Stimulated activated CD4-positive, alpha-beta T cell treated with anti-CD3 and anti-CD28 coated beads, Interleukin-4, amount 100 ng/mL, for 4 hours (primary cell): ENCODE data around the gene TJP1.

Source experiments
- DNase-seq, 2 experiments: peaks; one replicate each; pipeline ENCODE4 v3.0.0-alpha.2; 2020

Gene TJP1

GRCh38 chr15:29651476-29652233, 170.6 kb downstream of the TJP1 start:
- no peak for DNase-seq
